Right atrium auricular region (tissue), 2 donors: ENCODE results near the gene RBBP8. TPM values are rescaled to one million over a fixed set of nuclear protein-coding genes. Genes with fewer than 3 reads are reported as not detected.

Experiments used
- DNase-seq: peaks from one replicate; pipeline ENCODE4 v3.0.0-alpha.2; 2019; ENCODE audit warnings: low spot score
- H3K27ac ChIP-seq, 2 donors: fragments of 200-600 bp; sonication (generic); 1 replicate in 1 of 2; 2 replicates in 1 of 2; pipeline ENCODE4 v1.5.1; 2016 to 2019
- H3K27me3 ChIP-seq, 2 donors: fragments of 200-600 bp; sonication (generic); one replicate each; pipeline versions ENCODE4 v1.5.1 to v1.6.0; 2017 to 2019
- H3K36me3 ChIP-seq: fragments of 200-600 bp; sonication (generic); one replicate; pipeline ENCODE4 v1.5.1; 2016
- H3K4me1 ChIP-seq, 2 donors: fragments of 200-600 bp; sonication (generic); one replicate each; pipeline versions ENCODE4 v1.5.1 to v1.6.0; 2017 to 2019
- H3K4me3 ChIP-seq, 2 donors: fragments of 200-600 bp; sonication (generic); 1 replicate in 1 of 2; 2 replicates in 1 of 2; pipeline ENCODE4 v1.5.1; 2017 to 2019; ENCODE audit warnings: mild to moderate bottlenecking in 1 of 2, moderate library complexity in 1 of 2
- H3K9me3 ChIP-seq, 2 donors: fragments of 200-600 bp; sonication (generic); one replicate each; pipeline ENCODE4 v1.5.1; 2019
- total RNA-seq, 2 donors: library from RNA; depleted of rRNA; stranded (reverse); fragments of >200 nt; gene quantifications; one replicate each; pipeline ENCODE4 v1.1.0, GENCODE V29; 2016
- TF ChIP-seq, protein P1 (sequence below), 2 donors: fragments of 200-600 bp; sonication (generic); IDR thresholded peaks; one replicate each; pipeline ENCODE4 v1.5.1; 2019; ENCODE audit warnings: antibody characterized with exemption in 2 of 2

The RBBP8 gene
- total RNA-seq, 2 donors from 2014 or later, result 7.2 to 7.6 TPM

DNA sequence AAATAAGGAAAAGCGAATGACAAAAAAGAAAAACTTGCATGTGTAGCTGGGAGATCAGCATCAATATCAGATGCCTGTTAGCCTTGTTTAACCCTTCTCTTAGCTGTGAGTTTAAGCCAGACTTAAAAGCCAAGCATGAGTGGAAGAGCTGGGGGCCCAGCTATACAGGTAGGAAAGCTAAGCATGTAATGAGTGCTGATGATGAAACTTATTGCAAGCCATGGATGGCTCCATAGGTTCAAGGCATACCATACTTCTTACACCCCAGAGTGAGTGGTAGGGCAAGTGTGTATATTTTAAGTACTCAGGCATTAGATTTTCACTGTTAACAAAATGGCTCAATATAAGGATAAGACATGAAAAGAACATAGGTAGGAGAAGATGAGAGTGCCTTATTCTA is 28.0 kb downstream of the RBBP8 start:
- Histone ChIP-seq H3K27ac (no peak overlapping the region), H3K4me3 (no peak overlapping the region), H3K36me3 (no peaks in the 10 kb centered on the region), H3K4me1 (no peaks in the 10 kb centered on the region), H3K9me3 (no peaks in the 10 kb centered on the region), H3K27me3 (no peaks in the 10 kb centered on the region)
- TF ChIP-seq, protein P1, sequence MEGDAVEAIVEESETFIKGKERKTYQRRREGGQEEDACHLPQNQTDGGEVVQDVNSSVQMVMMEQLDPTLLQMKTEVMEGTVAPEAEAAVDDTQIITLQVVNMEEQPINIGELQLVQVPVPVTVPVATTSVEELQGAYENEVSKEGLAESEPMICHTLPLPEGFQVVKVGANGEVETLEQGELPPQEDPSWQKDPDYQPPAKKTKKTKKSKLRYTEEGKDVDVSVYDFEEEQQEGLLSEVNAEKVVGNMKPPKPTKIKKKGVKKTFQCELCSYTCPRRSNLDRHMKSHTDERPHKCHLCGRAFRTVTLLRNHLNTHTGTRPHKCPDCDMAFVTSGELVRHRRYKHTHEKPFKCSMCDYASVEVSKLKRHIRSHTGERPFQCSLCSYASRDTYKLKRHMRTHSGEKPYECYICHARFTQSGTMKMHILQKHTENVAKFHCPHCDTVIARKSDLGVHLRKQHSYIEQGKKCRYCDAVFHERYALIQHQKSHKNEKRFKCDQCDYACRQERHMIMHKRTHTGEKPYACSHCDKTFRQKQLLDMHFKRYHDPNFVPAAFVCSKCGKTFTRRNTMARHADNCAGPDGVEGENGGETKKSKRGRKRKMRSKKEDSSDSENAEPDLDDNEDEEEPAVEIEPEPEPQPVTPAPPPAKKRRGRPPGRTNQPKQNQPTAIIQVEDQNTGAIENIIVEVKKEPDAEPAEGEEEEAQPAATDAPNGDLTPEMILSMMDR (IDR thresholded peaks at IDR 0.05), result no peak
- no peak for DNase-seq

DNA sequence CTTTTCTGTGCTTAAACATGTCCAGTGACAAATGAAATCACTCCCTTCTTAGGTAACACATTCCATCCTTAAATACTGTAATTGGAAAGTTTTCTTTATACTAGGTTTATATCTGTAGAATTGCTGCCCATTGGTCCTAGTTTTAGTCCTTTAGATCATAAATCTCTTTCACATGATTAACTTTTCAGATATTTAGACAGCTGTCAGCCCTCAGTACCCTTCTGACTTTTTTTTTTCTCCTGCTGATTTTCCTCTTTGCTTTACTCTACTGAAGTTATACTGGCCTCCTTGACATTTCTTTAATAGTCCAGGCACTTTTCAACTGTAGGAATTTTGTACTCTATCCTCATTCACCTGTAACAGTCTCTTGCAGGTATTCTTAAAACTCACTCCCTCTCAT is 28.9 kb downstream of the RBBP8 start:
- DNase-seq, result no peak

DNA sequence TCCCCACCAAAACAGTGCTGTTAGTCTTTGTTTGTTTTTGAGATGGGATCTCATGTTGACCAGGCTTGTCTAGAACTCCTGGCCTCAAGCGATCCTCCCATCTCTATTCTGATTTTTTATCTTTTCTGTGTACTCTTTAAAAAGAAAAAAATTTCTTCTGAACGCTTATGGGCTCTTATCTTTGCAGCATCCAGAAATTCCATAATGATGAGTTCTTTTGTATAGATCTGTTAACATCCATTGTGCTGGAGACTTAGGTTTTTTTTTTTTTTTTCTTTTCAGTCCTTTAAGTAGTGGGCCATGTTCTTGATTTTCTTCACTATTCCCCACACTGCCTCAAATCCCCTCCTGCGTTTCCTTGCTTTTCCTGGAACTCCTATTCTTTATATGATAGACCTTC is 31.0 kb downstream of the RBBP8 start:
- TF ChIP-seq, protein P1 (IDR thresholded peaks at IDR 0.05), result no peak
- Histone ChIP-seq H3K4me3 (no peak overlapping the region), H3K4me1 (no peaks in the 10 kb centered on the region), H3K9me3 (no peaks in the 10 kb centered on the region), H3K27ac (no peak overlapping the region), H3K36me3 (no peaks in the 10 kb centered on the region), H3K27me3 (no peaks in the 10 kb centered on the region)
- no peak for DNase-seq

More for the DNA sequence above, 28.9 kb downstream of the RBBP8 start:
- H3K4me1 ChIP-seq, result no peaks in the 10 kb centered on the region
- TF ChIP-seq, protein P1 (IDR thresholded peaks at IDR 0.05), result no peak
- no peak overlapping the region for H3K27ac ChIP-seq
- H3K27me3 ChIP-seq, result no peaks in the 10 kb centered on the region
- H3K9me3 ChIP-seq, result no peaks in the 10 kb centered on the region
- H3K36me3 ChIP-seq, result no peaks in the 10 kb centered on the region
- H3K4me3 ChIP-seq, result no peak overlapping the region

DNA sequence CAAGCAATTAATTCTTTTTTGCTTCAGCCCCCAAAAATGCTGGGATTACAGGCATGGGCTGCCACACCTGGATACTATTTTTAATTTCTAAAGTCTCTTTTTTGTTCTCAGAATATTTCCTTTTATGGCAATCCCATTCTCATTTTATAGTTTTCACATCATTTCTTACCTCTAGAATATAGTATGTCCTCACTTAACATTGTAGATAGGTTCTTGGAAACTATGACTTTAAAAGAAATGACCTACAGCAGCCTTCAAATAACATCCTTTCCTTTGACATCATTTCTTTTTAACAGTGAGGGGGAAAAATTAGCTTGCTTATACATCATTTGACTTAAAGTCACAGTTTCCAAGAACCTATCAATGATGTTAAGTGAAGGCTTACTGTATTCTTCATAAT is 31.6 kb downstream of the RBBP8 start:
- TF ChIP-seq, protein P1 (IDR thresholded peaks at IDR 0.05), result no peak
- H3K27me3 ChIP-seq, result no peaks in the 10 kb centered on the region
- H3K36me3 ChIP-seq, result no peaks in the 10 kb centered on the region
- no peaks in the 10 kb centered on the region for H3K9me3 ChIP-seq
- DNase-seq, result no peak
- H3K4me1 ChIP-seq, result no peaks in the 10 kb centered on the region
- H3K27ac ChIP-seq, result no peak overlapping the region
- no peak overlapping the region for H3K4me3 ChIP-seq

DNA sequence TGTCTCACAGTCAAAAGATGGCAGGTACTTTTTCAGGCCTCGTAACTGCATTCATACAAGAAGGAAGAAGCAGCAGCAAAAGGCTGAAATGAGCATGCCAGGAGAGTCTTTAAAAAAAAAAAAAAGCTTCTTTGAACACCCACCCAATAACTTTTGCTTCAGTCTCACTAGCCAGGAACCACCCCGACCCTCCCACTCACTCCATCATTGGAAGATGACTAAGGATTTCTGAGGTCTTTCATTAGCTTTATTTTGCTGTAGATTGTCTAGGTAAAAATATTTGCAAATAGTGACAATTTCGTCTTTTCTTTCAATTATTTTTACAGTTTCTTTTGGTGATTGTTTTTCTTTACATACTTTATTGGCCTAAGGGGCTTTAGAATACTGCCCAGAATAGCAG is 37.9 kb downstream of the RBBP8 start:
- no peaks in the 10 kb centered on the region for H3K27me3 ChIP-seq
- no peaks in the 10 kb centered on the region for H3K9me3 ChIP-seq
- no peak for DNase-seq
- TF ChIP-seq, protein P1 (IDR thresholded peaks at IDR 0.05), result no peak
- no peak overlapping the region for H3K27ac ChIP-seq
- no peaks in the 10 kb centered on the region for H3K4me1 ChIP-seq
- no peak overlapping the region for H3K4me3 ChIP-seq
- H3K36me3 ChIP-seq, result no peaks in the 10 kb centered on the region

DNA sequence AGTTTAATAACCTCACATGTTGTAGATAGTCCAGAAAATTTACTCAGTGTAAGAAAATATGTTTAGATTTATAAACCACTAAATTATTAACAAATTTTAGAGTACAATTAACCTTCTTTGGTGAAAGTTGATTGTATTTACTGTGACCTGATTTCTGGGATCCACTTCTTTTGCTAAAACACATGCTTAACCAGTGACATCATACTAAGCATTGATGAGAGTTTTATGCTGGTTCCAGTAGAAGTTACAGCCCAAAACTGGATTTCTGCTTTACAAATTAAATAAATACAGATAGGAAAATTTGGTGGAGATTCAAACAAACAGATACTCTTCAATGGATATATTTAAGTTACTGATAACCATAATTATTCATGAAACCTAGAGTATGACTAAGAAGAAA is 40.9 kb downstream of the RBBP8 start:
- TF ChIP-seq, protein P1 (IDR thresholded peaks at IDR 0.05), result no peak
- Histone ChIP-seq H3K4me1 (no peaks in the 10 kb centered on the region), H3K36me3 (no peaks in the 10 kb centered on the region), H3K4me3 (no peak overlapping the region), H3K27ac (no peak overlapping the region), H3K9me3 (no peaks in the 10 kb centered on the region), H3K27me3 (no peaks in the 10 kb centered on the region)
- DNase-seq, result no peak
